Sciatic nerve (tissue), 2 donors: Measurements from ENCODE around the gene NHSL1. TPM values are rescaled to one million over a fixed set of nuclear protein-coding genes. Genes with fewer than 3 reads are reported as not detected.
A peak's percentile ranks its signal among the peaks of the same experiment; 100 is the strongest.

ENCODE experiments used
- ATAC-seq: fragments of 200-7000 bp; cut with Tn5 transposase; one replicate; pipeline ENCODE4 v1.9.1; 2020; ENCODE audit warnings: mild to moderate bottlenecking, moderate library complexity
- DNase-seq: peaks from one replicate; pipeline ENCODE4 v3.0.0-alpha.2; 2020; ENCODE audit warnings: low spot score
- intact Hi-C: fragments of 100-400 bp; cut with DNase I; formaldehyde crosslinking; loops from one replicate; pipeline ENCODE4 v1.14.2; 2022
- total RNA-seq: library from RNA; stranded (reverse); fragmentation: NEBNext Ultra II Directional; extraction: Animal tissue kit (Norgen Biotek cat#: 25700); gene quantifications from one replicate; pipeline ENCODE4 v1.2.1, GENCODE V29; 2021
- donor health status: DM: no; HTN: no; CAD: no.
- donor health status: DM: no; HTN: no; CAD: no.

The NHSL1 gene
- total RNA-seq, 1 donor from 2014 or later, result 18.5 TPM

- ATAC-seq (no peak), DNase-seq (no peak)
- intact Hi-C loops, result no loop called here
Observed at GRCh38 chr6:138417493-138418117, 81.7 kb downstream of the NHSL1 start.

- ATAC-seq (no peak), DNase-seq (no peak)
- intact Hi-C loops, result no loop called here
Observed at GRCh38 chr6:138416206-138416605, 83.1 kb downstream of the NHSL1 start.

- intact Hi-C loops, result no loop called here
- no peak for DNase-seq
- ATAC-seq, result no peak
Observed at GRCh38 chr6:138415125-138415524, 84.2 kb downstream of the NHSL1 start.

GRCh38 chr6:138410972-138411880 lies 88.1 kb downstream of the NHSL1 start:
- DNase-seq (no peak), ATAC-seq (no peak)

GRCh38 chr6:138410048-138410735 lies 89.1 kb downstream of the NHSL1 start:
- no peak for ATAC-seq

More at GRCh38 chr6:138410972-138411880, 88.1 kb downstream of the NHSL1 start:
- intact Hi-C loops, result no loop called here

GRCh38 chr6:138406443-138406842 lies 92.9 kb downstream of the NHSL1 start:
- intact Hi-C loops, result no loop called here
- DNase-seq (no peak), ATAC-seq (no peak)

More at GRCh38 chr6:138410048-138410735, 89.1 kb downstream of the NHSL1 start:
- no peak for DNase-seq
- intact Hi-C loops, result no loop called here

GRCh38 chr6:138405816-138406413 lies 93.4 kb downstream of the NHSL1 start:
- DNase-seq, result no peak
- no peak for ATAC-seq
- intact Hi-C loops, result no loop called here

GRCh38 chr6:138404666-138405337 lies 94.5 kb downstream of the NHSL1 start:
- ATAC-seq, result peak; percentile 31
- DNase-seq, result no peak
- intact Hi-C loops, result no loop called here

GRCh38 chr6:138403801-138404665 lies 95.3 kb downstream of the NHSL1 start, which contains the start of gene HEBP2:
HEBP2 (plus strand) TSS chr6:138404223; CDS start chr6:138404496, 273 bp downstream.
- DNase-seq (peak; percentile 93), ATAC-seq (peak; percentile 94)
- intact Hi-C loops, result no loop called here

GRCh38 chr6:138403324-138403800 lies 95.9 kb downstream of the NHSL1 start:
- intact Hi-C loops, result no loop called here
- ATAC-seq (peak; percentile 51), DNase-seq (peak; percentile 74)

- DNase-seq (no peak), ATAC-seq (no peak)
- intact Hi-C loops, result no loop called here
Observed at GRCh38 chr6:138402838-138403187, 96.5 kb downstream of the NHSL1 start.

GRCh38 chr6:138401960-138402837 lies 97.1 kb downstream of the NHSL1 start:
- intact Hi-C loops, result no loop called here
- ATAC-seq (no peak), DNase-seq (no peak)

- DNase-seq (no peak), ATAC-seq (no peak)
- intact Hi-C loops, result no loop called here
Observed at GRCh38 chr6:138400326-138400725, 99.0 kb downstream of the NHSL1 start.

GRCh38 chr6:138397128-138398122 lies 101.9 kb downstream of the NHSL1 start:
- ATAC-seq, result no peak
- intact Hi-C loops, result no loop called here
- no peak for DNase-seq

GRCh38 chr6:138396709-138397108 lies 102.6 kb downstream of the NHSL1 start:
- intact Hi-C loops, result no loop called here
- no peak for DNase-seq
- no peak for ATAC-seq
